ENCODE results near the gene PLCB1. TPM values are rescaled to one million over a fixed set of nuclear protein-coding genes. Genes with fewer than 3 reads are reported as not detected.

Gene PLCB1
- total and polyA plus RNA-seq, 10 of the 15 experiments (the other 5 are each of a cell fraction or from before 2014, with no cell fraction given): 0.05 to 5.3 (median 0.17) TPM; not detected in 1

DNA sequence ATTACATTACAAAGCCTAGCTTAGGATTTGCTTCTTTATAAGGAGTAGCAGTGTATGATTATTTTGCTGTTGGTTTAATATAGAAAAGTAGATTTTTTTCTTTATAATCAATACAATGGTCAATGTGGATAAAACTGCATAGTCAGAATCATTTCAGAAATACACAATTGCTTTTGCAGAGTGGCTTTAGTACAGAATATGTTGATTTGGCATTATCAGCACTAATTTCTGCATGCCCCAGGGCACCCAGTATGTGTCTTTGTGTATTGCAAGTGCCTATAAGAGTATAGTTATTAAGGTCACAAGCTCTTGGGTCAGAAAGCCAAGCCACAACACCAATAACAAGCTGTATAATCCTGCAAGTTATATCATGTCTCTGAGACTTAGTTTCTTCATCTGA lies 258.4 kb downstream of the PLCB1 start:
- ChIA-PET POLR2A (interaction anchor here (0.7 to 1.2 kb wide), 2 partner anchors 9 to 18 kb away, joined by 3 read pairs; no protein-coding TSS in a partner anchor), CTCF (interaction anchor here (0.6 to 5.9 kb wide), 25 partner anchors 11 to 1618 kb away, joined by 3 to 36 read pairs (median 4); no protein-coding TSS in a partner anchor), SMC1A (ENCODE audit: uncharacterized antibody, unreplicated experiment) (interaction anchor here (0.6 to 6.1 kb wide), 14 partner anchors 11 to 408 kb away, joined by 3 to 43 read pairs (median 4); no protein-coding TSS in a partner anchor), RAD21 (ENCODE audit: unreplicated experiment) (interaction anchor here (0.7 to 1.4 kb wide), 5 partner anchors 15 to 1199 kb away, joined by 3 to 6 read pairs (median 3); no protein-coding TSS in a partner anchor)
- intact Hi-C loops (cut with micrococcal nuclease; ENCODE audit: unreplicated experiment): loop anchor here (5.0 kb wide), 1 partner anchor 178 kb away; no protein-coding TSS in a partner anchor
- no peak overlapping the region for H2AFZ ChIP-seq (ENCODE audit: control insufficient read depth, low read depth, low read length)
- no peaks in the 10 kb centered on the region for H4K20me1 ChIP-seq (ENCODE audit: control insufficient read depth, insufficient read depth)
- in situ Hi-C loops (cut with MboI): no loop called here
- H3K4me2 ChIP-seq (ENCODE audit: control insufficient read depth, insufficient read depth): no peak overlapping the region
- H3K79me2 ChIP-seq (ENCODE audit: control insufficient read depth, insufficient read depth, low read length): no peaks in the 10 kb centered on the region
- no peak for FAIRE-seq
- H3K9ac ChIP-seq (ENCODE audit: control insufficient read depth, insufficient read depth, low read length): no peak overlapping the region
- H3K27ac ChIP-seq (ENCODE audit: control insufficient read depth, insufficient read depth): no peak overlapping the region
- no peaks in the 10 kb centered on the region for H3K9me3 ChIP-seq (replicated peaks; ENCODE audit: control insufficient read depth, insufficient read depth, low read length)
- no peaks in the 10 kb centered on the region for H3K36me3 ChIP-seq (ENCODE audit: control insufficient read depth in 2 of 2, insufficient read depth in 2 of 2, low read length in 1 of 2)
- TF ChIP-seq DPF2 (IDR thresholded peaks at IDR 0.05) (no peak), POLR2AphosphoS2 (IDR thresholded peaks at IDR 0.05; ENCODE audit: low read depth, low read length) (no peak), CREB1 (IDR thresholded peaks at IDR 0.05; ENCODE audit: low read depth) (no peak), IKZF1 (conservative IDR thresholded peaks at IDR 0.05) (no peak), ASH2L (IDR thresholded peaks at IDR 0.05; ENCODE audit: borderline replicate concordance, low read depth) (no peak), SUPT20H (IDR thresholded peaks at IDR 0.05; ENCODE audit: borderline replicate concordance, control insufficient read depth, low read depth, low read length) (no peak), EGR1 (IDR thresholded peaks at IDR 0.05; ENCODE audit: borderline replicate concordance in 1 of 2, low read depth in 2 of 2, low read length in 2 of 2) (no peak), MTA2 (IDR thresholded peaks at IDR 0.05; ENCODE audit: low read depth) (no peak), MYC (IDR thresholded peaks at IDR 0.05; ENCODE audit: insufficient read depth, insufficient read length, insufficient replicate concordance, low read length, severe bottlenecking) (no peak), RAD51 (IDR thresholded peaks at IDR 0.05) (no peak)
- TF ChIP-seq, protein P1, sequence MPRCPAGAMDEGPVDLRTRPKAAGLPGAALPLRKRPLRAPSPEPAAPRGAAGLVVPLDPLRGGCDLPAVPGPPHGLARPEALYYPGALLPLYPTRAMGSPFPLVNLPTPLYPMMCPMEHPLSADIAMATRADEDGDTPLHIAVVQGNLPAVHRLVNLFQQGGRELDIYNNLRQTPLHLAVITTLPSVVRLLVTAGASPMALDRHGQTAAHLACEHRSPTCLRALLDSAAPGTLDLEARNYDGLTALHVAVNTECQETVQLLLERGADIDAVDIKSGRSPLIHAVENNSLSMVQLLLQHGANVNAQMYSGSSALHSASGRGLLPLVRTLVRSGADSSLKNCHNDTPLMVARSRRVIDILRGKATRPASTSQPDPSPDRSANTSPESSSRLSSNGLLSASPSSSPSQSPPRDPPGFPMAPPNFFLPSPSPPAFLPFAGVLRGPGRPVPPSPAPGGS (IDR thresholded peaks at IDR 0.05; ENCODE audit: borderline replicate concordance, insufficient read depth, low read depth, low read length, poor library complexity, severe bottlenecking): no peak
- TF ChIP-seq, protein P2, sequence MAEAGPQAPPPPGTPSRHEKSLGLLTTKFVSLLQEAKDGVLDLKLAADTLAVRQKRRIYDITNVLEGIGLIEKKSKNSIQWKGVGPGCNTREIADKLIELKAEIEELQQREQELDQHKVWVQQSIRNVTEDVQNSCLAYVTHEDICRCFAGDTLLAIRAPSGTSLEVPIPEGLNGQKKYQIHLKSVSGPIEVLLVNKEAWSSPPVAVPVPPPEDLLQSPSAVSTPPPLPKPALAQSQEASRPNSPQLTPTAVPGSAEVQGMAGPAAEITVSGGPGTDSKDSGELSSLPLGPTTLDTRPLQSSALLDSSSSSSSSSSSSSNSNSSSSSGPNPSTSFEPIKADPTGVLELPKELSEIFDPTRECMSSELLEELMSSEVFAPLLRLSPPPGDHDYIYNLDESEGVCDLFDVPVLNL (IDR thresholded peaks at IDR 0.05; ENCODE audit: low read depth, low read length): no peak
- DNase-seq (ENCODE audit: low read depth, low spot score): no peak
- no TSS peak for BruUV-seq (replicated peaks)
- H3K27me3 ChIP-seq (replicated peaks in 1 of 2; ENCODE audit: control insufficient read depth in 2 of 2, insufficient read depth in 2 of 2, low read length in 1 of 2): no peaks in the 10 kb centered on the region
- no peak overlapping the region for H3K4me3 ChIP-seq
- no peaks in the 10 kb centered on the region; the same call in 1 of the 2 replicates for H3K4me1 ChIP-seq (ENCODE audit: control insufficient read depth, insufficient read depth, low read length)
- no peak for ATAC-seq
